Thymus (tissue), 11 donors: ENCODE data around the gene TMC6. TPM values are rescaled to one million over a fixed set of nuclear protein-coding genes. Genes with fewer than 3 reads are reported as not detected.

Experiments used
- DNase-seq, 9 donors: peaks; one replicate each; pipeline ENCODE4 v3.0.0-alpha.2; 2013; ENCODE audit warnings: low spot score in 9 of 9, low read depth in 6 of 9, missing footprints in 1 of 9
- H3K27ac ChIP-seq, 2 donors: one replicate each; pipeline ENCODE4 v1.5.1; 2013; ENCODE audit warnings: control low read depth in 1 of 2, low read depth in 1 of 2, low read length in 1 of 2, mild to moderate bottlenecking in 1 of 2, moderate library complexity in 1 of 2
- H3K27me3 ChIP-seq, 2 donors: one replicate each; pipeline ENCODE4 v1.5.1; 2013; ENCODE audit warnings: low read length in 1 of 2; ENCODE audit not compliant: control insufficient read depth in 2 of 2, insufficient read depth in 1 of 2
- H3K36me3 ChIP-seq, 2 donors: one replicate each; pipeline ENCODE4 v1.5.1; 2013; ENCODE audit warnings: low read length in 1 of 2, mild to moderate bottlenecking in 1 of 2, moderate library complexity in 1 of 2; ENCODE audit not compliant: control insufficient read depth in 2 of 2, insufficient read depth in 2 of 2
- H3K4me1 ChIP-seq, 2 donors: one replicate each; pipeline ENCODE4 v1.5.1; 2013; ENCODE audit warnings: low read length in 2 of 2; ENCODE audit not compliant: control insufficient read depth in 2 of 2, insufficient read depth in 2 of 2
- H3K4me3 ChIP-seq, 2 donors: one replicate each; pipeline ENCODE4 v1.5.1; 2013; ENCODE audit warnings: low read length in 2 of 2, control low read depth in 1 of 2, mild to moderate bottlenecking in 1 of 2
- H3K9me3 ChIP-seq, 2 donors: one replicate each; pipeline ENCODE4 v1.5.1; 2013; ENCODE audit warnings: low read length in 1 of 2, mild to moderate bottlenecking in 1 of 2; ENCODE audit not compliant: control insufficient read depth in 2 of 2, insufficient read depth in 1 of 2
- whole genome bisulfite sequencing: extraction: QIAGEN DNeasy Blood & Tissue Kit; methylation state at CpG from one replicate; pipeline ENCODE4 v1.1.7; 2013; 5-methylcytosine and 5-hydroxymethylcytosine counted together
- polyA plus RNA-seq: library from polyadenylated mRNA; stranded (reverse); fragments of 200-250 nt; gene quantifications from one replicate; pipeline ENCODE4 v1.2.3, GENCODE V29; 2013
- total RNA-seq: library from RNA; stranded (reverse); fragments of 120-200 nt; gene quantifications from one replicate; pipeline ENCODE4 v1.2.4, GENCODE V29; 2013
- donor health status: healthy.

TMC6 gene
- total and polyA plus RNA-seq, 2 donors = 83.7 to 174 TPM

DNA sequence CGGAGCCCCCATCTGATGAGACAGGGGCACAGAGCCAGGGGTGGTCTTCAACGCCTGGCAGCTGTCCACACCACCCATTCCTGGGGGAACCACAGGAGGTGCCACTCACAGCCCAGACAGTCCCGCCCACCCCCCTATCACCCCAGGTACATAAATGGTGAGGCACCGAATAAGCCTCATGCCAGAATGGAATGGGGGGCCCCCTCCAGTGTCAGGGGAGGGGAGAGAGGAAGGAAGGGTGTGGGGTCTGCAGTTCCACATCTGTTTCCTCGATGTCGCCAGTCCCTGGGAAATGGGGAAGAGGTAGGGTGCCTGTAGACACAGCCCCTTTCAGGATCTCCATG lies 1.7 kb downstream of the TMC6 start:
- DNase-seq = no peak
- Histone ChIP-seq H3K36me3 (peaks cover 44 to 49% of the 10 kb centered on the region in 2 donors), H3K9me3 (peaks cover 1 to 14% of the 10 kb centered on the region in 2 donors), H3K4me1 (peaks cover 56 to 89% of the 10 kb centered on the region in 2 donors), H3K27ac (peak overlapping the region; percentile 86 to 99), H3K27me3 (peaks cover 0 to 3% of the 10 kb centered on the region in 2 donors), H3K4me3 (peak overlapping the region; percentile 93 to 97)
- 53% methylated on average over 6 of the region's 6 CpGs for WGBS

DNA sequence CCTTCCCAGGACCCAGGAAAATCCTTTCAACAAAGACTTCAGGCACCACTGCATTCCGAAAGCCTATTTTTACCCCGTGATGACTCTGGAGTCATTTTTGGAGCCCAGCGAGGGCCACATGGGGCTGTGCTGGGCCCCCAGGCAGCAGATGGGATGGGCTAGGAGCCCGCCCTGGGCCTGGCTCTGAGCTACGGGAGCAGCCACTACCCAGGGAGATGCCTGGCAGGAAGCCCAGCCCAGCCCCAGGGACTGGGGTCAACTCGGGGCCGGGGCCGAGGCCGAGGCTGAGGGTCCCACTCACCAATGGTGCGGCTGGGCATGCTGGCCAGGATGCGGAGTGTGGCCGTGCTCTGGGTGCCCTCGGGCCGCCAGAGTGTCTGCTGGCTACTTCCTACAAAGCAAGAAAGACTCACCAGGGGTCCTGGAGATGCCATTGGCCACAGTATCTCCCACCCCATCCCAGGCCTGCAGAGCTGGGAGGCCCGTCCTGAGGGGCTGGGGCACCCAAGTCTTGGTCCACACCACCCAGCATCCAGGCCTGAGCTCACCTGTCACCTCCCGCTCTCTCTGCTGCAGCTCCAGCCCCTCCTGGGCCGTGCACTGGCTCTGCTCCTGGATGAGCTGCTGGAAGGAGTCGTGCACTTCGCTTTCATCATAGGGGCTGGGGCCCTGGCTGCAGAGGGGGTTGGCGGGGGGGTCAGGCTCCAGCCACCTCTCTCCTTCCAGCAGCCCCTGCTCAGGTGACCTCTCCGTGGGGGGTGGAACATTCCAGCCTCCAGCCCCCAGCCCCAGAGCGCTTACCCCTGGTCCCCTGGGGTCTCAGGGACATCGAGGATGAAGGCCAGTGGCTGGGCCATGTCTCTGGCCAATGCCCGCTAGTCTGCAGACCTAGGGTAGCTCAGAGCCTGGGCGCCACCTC lies 2.3 kb downstream of the TMC6 start:
- WGBS = 91% methylated on average over 25 of the region's 25 CpGs
- Histone ChIP-seq H3K36me3 (peaks cover 45 to 53% of the 10 kb centered on the region in 2 donors), H3K27me3 (peaks cover 0 to 3% of the 10 kb centered on the region in 2 donors), H3K4me1 (peaks cover 62 to 92% of the 10 kb centered on the region in 2 donors), H3K4me3 (peak overlapping the region in 1 of 2 donors; percentile 97), H3K9me3 (peaks cover 1 to 12% of the 10 kb centered on the region in 2 donors), H3K27ac (peak overlapping the region; percentile 26 to 43)
- DNase-seq = no peak

DNA sequence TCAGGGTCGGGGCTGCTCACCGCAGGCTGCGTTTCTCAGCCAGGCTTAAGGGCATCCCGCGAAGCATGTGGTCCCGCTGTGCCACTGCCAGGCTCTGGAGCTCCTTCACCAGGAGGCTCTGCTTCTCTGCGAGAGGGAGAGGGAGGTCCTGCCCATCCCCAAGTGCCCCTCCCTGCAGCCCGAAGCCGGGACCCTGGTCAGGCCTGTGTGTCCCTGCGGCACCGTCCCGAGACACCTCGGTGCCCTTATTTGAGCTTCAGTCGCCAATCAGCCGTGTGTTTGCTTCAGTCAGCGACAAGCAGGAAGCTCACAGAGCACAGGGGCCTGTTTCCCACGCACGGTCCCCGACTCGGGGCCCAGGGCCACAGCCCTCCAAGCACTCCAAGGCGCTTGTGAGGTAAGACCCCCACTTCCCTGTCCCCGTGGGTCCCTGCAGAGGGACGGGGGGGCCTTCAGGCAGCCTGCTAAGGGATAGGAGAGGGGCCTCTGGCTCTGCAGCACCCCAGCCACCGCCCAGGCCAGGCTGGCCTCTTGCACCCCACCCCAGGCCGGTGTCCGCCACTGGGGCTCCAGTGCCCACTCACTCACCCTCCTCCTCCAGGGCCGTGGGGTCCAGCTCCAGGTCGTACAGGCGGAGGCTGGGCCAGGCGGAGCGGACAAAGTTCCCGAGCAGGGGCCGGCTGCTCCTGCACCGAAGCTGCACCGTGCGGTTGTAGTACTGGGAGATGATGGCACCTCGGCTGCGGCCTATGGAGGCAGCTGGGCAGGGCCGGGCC lies 3.2 kb downstream of the TMC6 start:
- 65% methylated on average over 39 of the region's 39 CpGs for WGBS
- H3K27ac ChIP-seq = peak overlapping the region; percentile 22 to 68

DNA sequence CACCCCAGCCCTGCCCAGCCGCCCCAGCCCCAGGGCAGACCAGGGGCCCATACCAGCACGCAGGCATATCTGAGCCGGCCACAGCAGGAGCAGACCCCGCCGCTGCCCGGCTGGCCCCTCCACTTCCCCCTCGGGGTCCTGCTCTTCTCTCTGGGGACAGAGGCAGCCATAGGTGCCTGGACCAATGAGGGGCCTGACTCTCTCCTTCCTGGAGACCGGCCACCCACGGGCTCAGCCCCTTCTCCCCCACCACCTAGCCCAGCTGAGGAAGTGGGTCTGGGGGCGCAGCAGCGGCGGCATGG lies 3.8 kb downstream of the TMC6 start:
- peaks cover 63 to 88% of the 10 kb centered on the region in 2 donors for H3K4me1 ChIP-seq
- H3K27me3 ChIP-seq = peaks cover 0 to 3% of the 10 kb centered on the region in 2 donors
- no peak for DNase-seq
- H3K27ac ChIP-seq = peak overlapping the region; percentile 22 to 68
- H3K4me3 ChIP-seq = peak overlapping the region in 1 of 2 donors; percentile 13
- peaks cover 54 to 66% of the 10 kb centered on the region in 2 donors for H3K36me3 ChIP-seq
- H3K9me3 ChIP-seq = peaks cover 1 to 5% of the 10 kb centered on the region in 2 donors
- WGBS = 68% methylated on average over 12 of the region's 12 CpGs

More for the DNA sequence above, 3.2 kb downstream of the TMC6 start:
- peak in 2 of 9 donors; percentile 46 to 54 for DNase-seq
- Histone ChIP-seq H3K4me1 (peaks cover 68 to 92% of the 10 kb centered on the region in 2 donors), H3K4me3 (peak overlapping the region; percentile 2 to 13), H3K9me3 (peaks cover 1 to 7% of the 10 kb centered on the region in 2 donors), H3K36me3 (peaks cover 51 to 60% of the 10 kb centered on the region in 2 donors), H3K27me3 (peaks cover 0 to 3% of the 10 kb centered on the region in 2 donors)

DNA sequence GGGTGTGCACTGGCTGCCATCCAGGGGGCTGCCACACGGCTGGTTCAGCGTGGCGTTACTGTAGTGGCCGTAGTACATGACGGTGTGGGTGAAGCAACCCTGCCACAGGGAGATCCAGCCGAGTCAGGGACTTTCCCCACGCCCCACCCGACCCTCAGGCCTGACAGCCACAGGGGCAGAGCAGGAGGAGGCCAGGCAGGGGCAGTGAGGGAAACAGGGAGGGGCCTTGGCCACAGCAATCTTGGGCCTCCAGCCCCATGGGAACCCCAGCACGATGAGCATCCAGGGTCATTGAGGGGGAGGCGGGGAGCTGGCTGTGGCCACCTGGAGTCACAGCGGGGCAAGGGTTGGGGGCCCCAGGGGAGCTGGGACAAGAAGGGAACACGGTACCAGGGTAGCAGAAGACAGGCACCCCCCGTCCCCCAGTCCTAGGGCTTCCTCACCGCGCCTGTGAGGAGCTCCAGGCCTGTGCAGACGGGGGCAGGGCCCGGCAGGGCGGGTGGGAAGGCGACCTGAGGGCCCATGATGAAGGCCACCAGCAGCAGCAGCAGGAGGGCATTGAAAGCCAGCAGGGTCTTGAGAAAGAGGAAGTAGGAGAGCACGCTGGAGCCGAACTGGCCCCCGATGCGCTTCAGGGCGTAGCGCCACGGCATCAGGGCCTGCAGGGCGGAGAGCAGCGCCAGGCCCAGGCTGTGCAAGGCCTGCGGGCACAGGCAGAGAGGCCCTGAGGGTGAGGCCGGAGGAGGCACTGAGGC lies 4.3 kb downstream of the TMC6 start:
- Histone ChIP-seq H3K36me3 (peaks cover 57 to 70% of the 10 kb centered on the region in 2 donors), H3K4me3 (no peak overlapping the region), H3K27ac (peak overlapping the region in 1 of 2 donors; percentile 68), H3K9me3 (peaks cover 1 to 5% of the 10 kb centered on the region in 2 donors), H3K27me3 (peaks cover 0 to 3% of the 10 kb centered on the region in 2 donors), H3K4me1 (peaks cover 57 to 83% of the 10 kb centered on the region in 2 donors)
- 72% methylated on average over 30 of the region's 30 CpGs for WGBS
- no peak for DNase-seq

DNA sequence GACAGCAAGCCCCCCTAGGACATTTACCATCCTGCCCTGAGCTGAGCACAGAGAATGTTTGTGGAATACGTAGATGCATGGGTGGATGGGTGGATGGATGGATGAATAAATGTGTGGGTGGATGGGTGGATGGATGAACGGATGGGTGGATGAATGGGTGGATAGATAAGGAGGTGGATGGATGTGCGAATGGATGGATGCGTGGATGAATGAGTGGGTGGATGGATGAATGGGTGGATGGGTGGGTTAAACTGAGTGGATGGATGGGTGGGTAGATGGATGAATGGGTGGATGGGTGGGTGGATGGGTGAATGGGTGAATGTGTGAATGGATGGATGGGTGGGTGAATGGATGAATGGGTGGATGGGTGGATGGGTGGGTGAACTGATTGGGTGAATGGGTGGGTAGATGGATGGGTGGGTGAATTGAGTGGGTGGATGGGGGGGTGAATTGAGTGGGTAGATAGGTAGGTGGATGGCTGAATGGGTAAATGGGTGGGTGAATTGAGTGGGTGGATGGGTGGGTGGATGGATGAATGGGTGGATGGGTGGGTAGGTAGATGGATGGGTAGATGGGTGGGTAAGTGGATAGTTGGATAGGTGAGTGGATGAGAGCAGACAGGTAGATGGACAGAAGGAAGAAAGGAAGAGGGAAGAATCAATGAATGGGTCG lies 5.2 kb downstream of the TMC6 start:
- WGBS = 99% methylated on average over 5 of the region's 5 CpGs
- Histone ChIP-seq H3K36me3 (peaks cover 64 to 77% of the 10 kb centered on the region in 2 donors), H3K9me3 (peaks cover 1 to 5% of the 10 kb centered on the region in 2 donors), H3K27me3 (peaks cover 0 to 3% of the 10 kb centered on the region in 2 donors), H3K4me3 (no peak overlapping the region), H3K4me1 (peaks cover 52 to 76% of the 10 kb centered on the region in 2 donors), H3K27ac (no peak overlapping the region)
- no peak for DNase-seq

DNA sequence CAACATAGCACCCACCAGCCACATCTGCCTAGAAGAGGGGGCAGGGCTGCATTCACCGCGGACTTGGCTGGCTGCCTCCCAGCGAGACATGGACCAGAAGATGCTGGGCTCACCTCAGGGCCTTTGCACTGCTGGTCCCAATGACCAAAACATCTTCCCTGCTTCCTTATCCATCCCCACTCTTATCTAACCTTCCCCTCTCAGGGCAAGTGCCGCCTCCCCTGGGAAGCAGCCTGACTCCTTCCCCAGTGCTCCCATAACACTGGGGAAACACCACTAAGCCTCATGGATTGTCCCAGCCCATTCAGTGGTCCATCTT lies 5.7 kb downstream of the TMC6 start:
- Histone ChIP-seq H3K4me1 (peaks cover 53 to 73% of the 10 kb centered on the region in 2 donors), H3K9me3 (peaks cover 1 to 5% of the 10 kb centered on the region in 2 donors), H3K36me3 (peaks cover 64 to 79% of the 10 kb centered on the region in 2 donors), H3K4me3 (no peak overlapping the region), H3K27me3 (peaks cover 0 to 3% of the 10 kb centered on the region in 2 donors), H3K27ac (peak overlapping the region in 1 of 2 donors; percentile 8)
- no peak for DNase-seq
- WGBS = over 99% methylated on average over 4 of the region's 4 CpGs

DNA sequence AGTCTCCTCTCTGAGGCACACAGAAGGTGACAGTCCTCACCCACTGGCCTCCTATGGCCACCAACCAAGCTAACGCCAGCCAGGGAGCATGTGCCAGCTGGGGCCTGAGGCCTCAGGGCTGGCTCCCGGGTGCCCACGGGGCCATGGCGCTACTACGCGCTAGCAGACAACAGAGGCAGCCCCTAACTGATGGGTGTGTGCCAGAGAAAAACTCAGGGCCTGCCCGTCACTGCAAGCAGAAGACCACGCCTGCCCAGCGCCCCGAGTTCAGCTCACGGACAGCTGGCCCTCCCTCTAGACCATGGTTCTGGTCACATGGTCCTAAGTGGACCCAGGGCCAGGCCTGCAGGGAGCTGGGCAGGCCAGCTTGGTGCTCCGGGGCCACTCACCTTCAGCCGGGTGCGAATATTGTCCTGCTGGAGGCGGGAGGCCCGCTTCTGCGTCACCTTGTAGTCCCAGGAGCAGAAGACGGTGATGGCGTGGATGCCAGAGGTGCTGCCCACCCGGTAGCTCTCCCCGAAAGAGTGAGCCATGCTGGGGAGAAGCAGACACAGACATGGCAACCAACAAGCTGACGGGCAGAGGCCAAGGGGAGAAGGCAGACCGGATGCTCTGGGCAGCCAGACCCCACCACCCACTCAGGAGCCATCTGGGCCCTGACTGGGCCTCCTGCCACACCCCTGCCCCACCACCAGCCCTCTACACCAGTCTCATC lies 6.2 kb downstream of the TMC6 start:
- H3K27me3 ChIP-seq = no peaks in the 10 kb centered on the region
- peaks cover 64 to 84% of the 10 kb centered on the region in 2 donors for H3K36me3 ChIP-seq
- 88% methylated on average over 23 of the region's 23 CpGs for WGBS
- peaks cover under 1 to 1% of the 10 kb centered on the region in 2 donors for H3K9me3 ChIP-seq
- peak in 2 of 9 donors; percentile 48 to 62 for DNase-seq
- peak overlapping the region; percentile 87 to 88 for H3K27ac ChIP-seq
- H3K4me1 ChIP-seq = peaks cover 55 to 68% of the 10 kb centered on the region in 2 donors
- H3K4me3 ChIP-seq = peak overlapping the region; percentile 40 to 51
